Natural killer cell (primary cell): Measurements from ENCODE around the gene MAFG. TPM values are rescaled to one million over a fixed set of nuclear protein-coding genes. Genes with fewer than 3 reads are reported as not detected.
"Not testable (repeated sequence)": the region's sequence is repeated elsewhere in the genome, so short reads cannot be mapped to it uniquely, and the experiment has no call there.

Source experiments
- ATAC-seq, 3 donors: fragments of 150-1000 bp in 2 of 3; fragments of 200-7000 bp in 1 of 3; cut with Tn5 transposase; 1 replicate in 1 of 3; 2 replicates in 2 of 3; pipeline ENCODE4 v1.10.0; 2021; ENCODE audit warnings: mild to moderate bottlenecking in 2 of 3, moderate library complexity in 2 of 3
- DNase-seq, 2 donors: peaks; one replicate each; pipeline versions ENCODE4 v3.0.0 to v3.0.0-alpha.2; 2013 to 2021; ENCODE audit warnings: mixed read lengths in 1 of 2
- H3K27ac ChIP-seq: one replicate; pipeline ENCODE4 v1.5.1; 2013; ENCODE audit warnings: mild to moderate bottlenecking, low read length
- H3K27me3 ChIP-seq: one replicate; pipeline ENCODE4 v1.6.1; 2013; ENCODE audit warnings: low read length; ENCODE audit not compliant: control insufficient read depth, insufficient read depth
- H3K36me3 ChIP-seq: one replicate; pipeline ENCODE4 v1.6.1; 2013; ENCODE audit warnings: low read length; ENCODE audit not compliant: control insufficient read depth, insufficient read depth
- H3K4me1 ChIP-seq: one replicate; pipeline ENCODE4 v1.6.1; 2013; ENCODE audit warnings: low read length; ENCODE audit not compliant: control insufficient read depth, insufficient read depth
- H3K4me3 ChIP-seq: one replicate; pipeline ENCODE4 v1.5.1; 2013; ENCODE audit warnings: low read length
- H3K9me3 ChIP-seq: one replicate; pipeline ENCODE4 v1.6.1; 2013; ENCODE audit warnings: low read length; ENCODE audit not compliant: control insufficient read depth, insufficient read depth
- H3K27ac Mint-ChIP-seq, 2 donors: one replicate each; pipeline ENCODE4 v1.8.0; 2022; ENCODE audit warnings: mild to moderate bottlenecking in 2 of 2, mixed read lengths in 2 of 2, moderate library complexity in 1 of 2
- H3K27me3 Mint-ChIP-seq, 2 donors: one replicate each; pipeline ENCODE4 v1.8.0; 2022; ENCODE audit warnings: low read depth in 2 of 2, mixed read lengths in 2 of 2
- H3K36me3 Mint-ChIP-seq: one replicate; pipeline ENCODE4 v1.8.0; 2022; ENCODE audit warnings: mixed read lengths
- H3K4me1 Mint-ChIP-seq, 2 donors: one replicate each; pipeline ENCODE4 v1.8.0; 2022; ENCODE audit warnings: mixed read lengths in 2 of 2
- H3K4me3 Mint-ChIP-seq: one replicate; pipeline ENCODE4 v1.8.0; 2022; ENCODE audit warnings: mild to moderate bottlenecking, moderate library complexity, mixed read lengths
- H3K9me3 Mint-ChIP-seq, 2 donors: one replicate each; pipeline ENCODE4 v1.8.0; 2022; ENCODE audit warnings: mixed read lengths in 2 of 2
- CTCF ChIP-seq: fragments of 200-600 bp; IDR thresholded peaks from one replicate; pipeline ENCODE4 v1.8.0; 2022; ENCODE audit warnings: antibody characterized with exemption
- WGBS: methylation state at CpG from one replicate; pipeline ENCODE4 v1.1.7; 2013; ENCODE audit warnings: missing lambda C conversion rate; ENCODE audit not compliant: insufficient coverage; 5-methylcytosine and 5-hydroxymethylcytosine counted together
- intact Hi-C: fragments of 100-400 bp; cut with micrococcal nuclease; formaldehyde crosslinking; loops from one replicate; pipeline ENCODE4 v1.14.2; 2022
- total RNA-seq, 4 donors: library from RNA; stranded (reverse); fragments of 120-200 nt in 1 of 4; gene quantifications; one replicate each; pipeline versions ENCODE4 v1.2.3 to v1.2.4, GENCODE V29; 2013 to 2022

MAFG gene
- total RNA-seq, 3 donors from 2014 or later (not counting 1 experiment from before 2014, with no cell fraction given): 11.9 to 14.6 (median 13.2) TPM

- peak overlapping the region; percentile 5 for H3K4me3 Mint-ChIP-seq
- H3K4me1 Mint-ChIP-seq: peaks cover 19 to 37% of the 10 kb centered on the region in 2 donors
- Histone ChIP-seq H3K9me3 (no peaks in the 10 kb centered on the region), H3K36me3 (peaks cover 6% of the 10 kb centered on the region), H3K27ac (no peak overlapping the region), H3K27me3 (no peaks in the 10 kb centered on the region), H3K4me1 (peaks cover 52% of the 10 kb centered on the region), H3K4me3 (no peak overlapping the region)
- H3K9me3 Mint-ChIP-seq: no peaks in the 10 kb centered on the region
- WGBS: 93% methylated on average over 33 of the region's 33 CpGs
- ATAC-seq (no peak), DNase-seq (no peak)
- peak overlapping the region in 1 of 2 donors; percentile 42 for H3K27ac Mint-ChIP-seq
- intact Hi-C loops: no loop called here
- peaks cover 0 to 3% of the 10 kb centered on the region in 2 donors for H3K27me3 Mint-ChIP-seq
- no peaks in the 10 kb centered on the region for H3K36me3 Mint-ChIP-seq
- TF ChIP-seq CTCF: no peak
Observed at GRCh38 chr17:81920612-81921536, 6.7 kb downstream of the MAFG start.

GRCh38 chr17:81918832-81919545, 8.5 kb downstream of the MAFG start:
- peaks cover 40% of the 10 kb centered on the region for H3K4me1 ChIP-seq
- H3K27me3 ChIP-seq: no peaks in the 10 kb centered on the region
- Mint-ChIP-seq H3K9me3 (no peaks in the 10 kb centered on the region), H3K4me1 (peaks cover 21 to 35% of the 10 kb centered on the region in 2 donors), H3K27ac (peak overlapping the region in 1 of 2 donors; percentile 80), H3K36me3 (no peaks in the 10 kb centered on the region), H3K4me3 (peak overlapping the region; percentile 97), H3K27me3 (peaks cover 0 to 3% of the 10 kb centered on the region in 2 donors)
- peaks cover 25% of the 10 kb centered on the region for H3K36me3 ChIP-seq
- no peak for ATAC-seq
- no peak for TF ChIP-seq CTCF
- intact Hi-C loops: no loop called here
- 66% methylated on average over 14 of the region's 15 CpGs for WGBS
- no peak overlapping the region for H3K27ac ChIP-seq
- DNase-seq: no peak
- H3K4me3 ChIP-seq: no peak overlapping the region
- no peaks in the 10 kb centered on the region for H3K9me3 ChIP-seq

GRCh38 chr17:81918333-81918669, 9.2 kb downstream of the MAFG start:
- H3K36me3 Mint-ChIP-seq, H3K27me3 ChIP-seq, H3K9me3 Mint-ChIP-seq, H3K27me3 Mint-ChIP-seq, DNase-seq, H3K4me3 ChIP-seq, intact Hi-C loops, H3K9me3 ChIP-seq: not testable (repeated sequence)
- peak in 1 of 3 donors; percentile 26 for ATAC-seq
- H3K27ac ChIP-seq: peak overlapping the region; percentile 59
- WGBS: 44% methylated on average over 9 of the region's 9 CpGs
- Mint-ChIP-seq H3K27ac (peak overlapping the region; percentile 80 to 90), H3K4me1 (peaks cover 22 to 34% of the 10 kb centered on the region in 2 donors), H3K4me3 (peak overlapping the region; percentile 97)
- peaks cover 32% of the 10 kb centered on the region for H3K36me3 ChIP-seq
- H3K4me1 ChIP-seq: peaks cover 33% of the 10 kb centered on the region
